ENCODE measurements around the gene ARL4C.

Gene ARL4C

GRCh38 chr2:234496835-234497593, at the start of gene ARL4C:
TSS of gene ARL4C (minus strand) at chr2:234497081. CDS start at chr2:234496586, 495 bp downstream.
- Histone ChIP-seq H3K27me3 (ENCODE audit: insufficient read depth, low read length, poor library complexity, severe bottlenecking) (no peaks in the 10 kb centered on the region), H3K79me2 (ENCODE audit: insufficient read depth, low read length) (peaks cover 44% of the 10 kb centered on the region), H3K4me2 (ENCODE audit: low read depth, low read length, poor library complexity, severe bottlenecking) (peak within 1 kb of the TSS; percentile 93), H3F3A (ENCODE audit: low read depth) (peaks cover 5% of the 10 kb centered on the region; the same call in 1 of the 2 replicates), H3K4me3 (ENCODE audit: low read length, poor library complexity, severe bottlenecking) (peak within 1 kb of the TSS; percentile 80), H3K9ac (ENCODE audit: low read depth, low read length, poor library complexity, severe bottlenecking) (peak within 1 kb of the TSS; percentile 81), H3K9me2 (replicated peaks; ENCODE audit: low read depth, low read length) (no peaks in the 10 kb centered on the region), H3K9me3 (ENCODE audit: insufficient read depth, low read depth, low read length) (no peaks in the 10 kb centered on the region), H3K36me3 (ENCODE audit: insufficient read depth, low read length) (no peaks in the 10 kb centered on the region), H2AFZ (ENCODE audit: low read length) (peak within 1 kb of the TSS; percentile 74; the same call in 1 of the 2 replicates), H4K20me1 (ENCODE audit: insufficient read depth, low read length, poor library complexity, severe bottlenecking) (peaks cover 21% of the 10 kb centered on the region), H3K4me1 (ENCODE audit: insufficient read depth, low read length, poor library complexity, severe bottlenecking) (peaks cover 34% of the 10 kb centered on the region)
- no peak for TF ChIP-seq EZH2phosphoT487 (IDR thresholded peaks at IDR 0.05; ENCODE audit: borderline replicate concordance)
- TF ChIP-seq CTCF (conservative IDR thresholded peaks at IDR 0.05; ENCODE audit: low read length), result no peak; the same call in 1 of the 2 replicates

- no peaks in the 10 kb centered on the region for H3K4me1 ChIP-seq (ENCODE audit: insufficient read depth, low read length, poor library complexity, severe bottlenecking)
- H3K27me3 ChIP-seq (ENCODE audit: insufficient read depth, low read length, poor library complexity, severe bottlenecking), result no peaks in the 10 kb centered on the region
- no peaks in the 10 kb centered on the region for H3K79me2 ChIP-seq (ENCODE audit: insufficient read depth, low read length)
- H3K9me3 ChIP-seq (ENCODE audit: insufficient read depth, low read depth, low read length), result no peaks in the 10 kb centered on the region
- no peak overlapping the region for H3K9ac ChIP-seq (ENCODE audit: low read depth, low read length, poor library complexity, severe bottlenecking)
- no peak overlapping the region for H2AFZ ChIP-seq (ENCODE audit: low read length)
- no peaks in the 10 kb centered on the region for H3K9me2 ChIP-seq (replicated peaks; ENCODE audit: low read depth, low read length)
- no peaks in the 10 kb centered on the region for H3F3A ChIP-seq (ENCODE audit: low read depth)
- H4K20me1 ChIP-seq (ENCODE audit: insufficient read depth, low read length, poor library complexity, severe bottlenecking), result no peaks in the 10 kb centered on the region
- TF ChIP-seq EZH2phosphoT487 (IDR thresholded peaks at IDR 0.05; ENCODE audit: borderline replicate concordance) (no peak), CTCF (conservative IDR thresholded peaks at IDR 0.05; ENCODE audit: low read length) (peak; percentile 84)
- no peaks in the 10 kb centered on the region for H3K36me3 ChIP-seq (ENCODE audit: insufficient read depth, low read length)
- no peak overlapping the region for H3K4me3 ChIP-seq (ENCODE audit: low read length, poor library complexity, severe bottlenecking)
- no peak overlapping the region for H3K4me2 ChIP-seq (ENCODE audit: low read depth, low read length, poor library complexity, severe bottlenecking)
Observed at GRCh38 chr2:234544659-234545611, 48.1 kb upstream of the ARL4C start.

- Histone ChIP-seq H3K27me3 (ENCODE audit: insufficient read depth, low read length, poor library complexity, severe bottlenecking) (no peaks in the 10 kb centered on the region), H3K9ac (ENCODE audit: low read depth, low read length, poor library complexity, severe bottlenecking) (no peak overlapping the region), H3K4me1 (ENCODE audit: insufficient read depth, low read length, poor library complexity, severe bottlenecking) (no peaks in the 10 kb centered on the region), H3K4me3 (ENCODE audit: low read length, poor library complexity, severe bottlenecking) (no peak overlapping the region), H3K9me3 (ENCODE audit: insufficient read depth, low read depth, low read length) (no peaks in the 10 kb centered on the region), H3K36me3 (ENCODE audit: insufficient read depth, low read length) (no peaks in the 10 kb centered on the region), H3F3A (ENCODE audit: low read depth) (no peaks in the 10 kb centered on the region), H3K9me2 (replicated peaks; ENCODE audit: low read depth, low read length) (no peaks in the 10 kb centered on the region), H4K20me1 (ENCODE audit: insufficient read depth, low read length, poor library complexity, severe bottlenecking) (no peaks in the 10 kb centered on the region), H2AFZ (ENCODE audit: low read length) (no peak overlapping the region), H3K4me2 (ENCODE audit: low read depth, low read length, poor library complexity, severe bottlenecking) (no peak overlapping the region), H3K79me2 (ENCODE audit: insufficient read depth, low read length) (no peaks in the 10 kb centered on the region)
- TF ChIP-seq CTCF (conservative IDR thresholded peaks at IDR 0.05; ENCODE audit: low read length) (no peak), EZH2phosphoT487 (IDR thresholded peaks at IDR 0.05; ENCODE audit: borderline replicate concordance) (no peak)
Observed at GRCh38 chr2:234542742-234543141, 45.9 kb upstream of the ARL4C start.
